Stimulated activated CD8-positive, alpha-beta memory T cell treated with anti-CD3 and anti-CD28 coated beads, Interleukin-4, amount 100 ng/mL, for 48 hours (primary cell): ENCODE results near the gene HCN3.

ENCODE experiments used
- DNase-seq: peaks from one replicate; pipeline ENCODE4 v3.0.0-alpha.2; 2020

Gene HCN3

GRCh38 chr1:155319536-155319935, 42.3 kb downstream of the HCN3 start:
- no peak for DNase-seq

GRCh38 chr1:155320252-155320651, 43.0 kb downstream of the HCN3 start:
- no peak for DNase-seq

- peak; percentile 87 for DNase-seq
Measured at GRCh38 chr1:155320661-155321617, 43.7 kb downstream of the HCN3 start, which contains the start of gene RUSC1. RUSC1 (plus strand) TSS chr1:155320894; CDS start chr1:155321774, 880 bp downstream.

GRCh38 chr1:155321639-155322503, 44.6 kb downstream of the HCN3 start:
- no peak for DNase-seq

- peak; percentile 47 for DNase-seq
Measured at GRCh38 chr1:155322571-155322952, 45.3 kb downstream of the HCN3 start.

- peak; percentile 93 for DNase-seq
Measured at GRCh38 chr1:155322953-155323728, 45.9 kb downstream of the HCN3 start.

- DNase-seq = peak; percentile 90
Measured at GRCh38 chr1:155323729-155324036, 46.4 kb downstream of the HCN3 start.

GRCh38 chr1:155324037-155324716, 46.9 kb downstream of the HCN3 start:
- DNase-seq = peak; percentile 95

- DNase-seq = peak; percentile 47
Measured at GRCh38 chr1:155324717-155325602, 47.7 kb downstream of the HCN3 start.

- no peak for DNase-seq
Measured at GRCh38 chr1:155325603-155325893, 48.3 kb downstream of the HCN3 start.

GRCh38 chr1:155326020-155326526, 48.8 kb downstream of the HCN3 start:
- DNase-seq = no peak

- DNase-seq = no peak
Measured at GRCh38 chr1:155326631-155327037, 49.4 kb downstream of the HCN3 start.

GRCh38 chr1:155327981-155328380, 50.7 kb downstream of the HCN3 start:
- DNase-seq = no peak

GRCh38 chr1:155328856-155329255, 51.6 kb downstream of the HCN3 start:
- DNase-seq = peak; percentile 11

- peak; percentile 21 for DNase-seq
Measured at GRCh38 chr1:155329980-155330598, 52.8 kb downstream of the HCN3 start.

GRCh38 chr1:155334962-155335361, 57.7 kb downstream of the HCN3 start:
- no peak for DNase-seq
